Measurements from ENCODE around the gene IFNAR2.

The IFNAR2 gene

DNA sequence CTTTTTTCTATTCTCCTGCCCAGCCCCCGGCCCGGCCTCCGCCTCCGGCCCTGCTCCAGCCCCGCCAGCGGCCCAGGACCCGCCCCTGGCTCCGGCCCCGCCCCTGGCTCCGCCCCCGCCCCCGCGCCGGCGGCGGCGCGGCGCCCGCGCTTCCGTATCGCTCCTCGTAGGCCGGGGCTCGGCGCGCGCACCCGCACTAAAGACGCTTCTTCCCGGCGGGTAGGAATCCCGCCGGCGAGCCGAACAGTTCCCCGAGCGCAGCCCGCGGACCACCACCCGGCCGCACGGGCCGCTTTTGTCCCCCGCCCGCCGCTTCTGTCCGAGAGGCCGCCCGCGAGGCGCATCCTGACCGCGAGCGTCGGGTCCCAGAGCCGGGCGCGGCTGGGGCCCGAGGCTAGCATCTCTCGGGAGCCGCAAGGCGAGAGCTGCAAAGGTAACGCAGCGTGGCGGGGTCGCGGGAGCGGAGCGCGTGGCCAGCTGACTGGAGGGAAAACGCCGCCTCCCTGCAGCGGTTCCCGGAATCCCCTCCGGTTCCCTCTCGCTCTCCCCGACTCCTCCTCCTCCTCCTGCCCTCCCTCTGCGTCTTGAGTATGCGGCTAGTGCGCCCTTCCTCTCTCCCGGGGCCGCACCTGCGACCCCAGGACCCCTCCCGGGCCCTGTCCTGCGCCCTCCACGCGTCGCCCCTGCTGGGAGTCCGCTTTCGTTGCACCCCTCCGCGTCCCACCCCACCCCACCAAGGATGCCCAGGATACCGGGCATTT is at the start of gene IFNAR2:
IFNAR2 (plus strand) TSS at position 155 of the 761 bp plus-strand sequence. CDS start 11,985 bp downstream, outside the sequence.
- peak; percentile 80 for DNase-seq

DNA sequence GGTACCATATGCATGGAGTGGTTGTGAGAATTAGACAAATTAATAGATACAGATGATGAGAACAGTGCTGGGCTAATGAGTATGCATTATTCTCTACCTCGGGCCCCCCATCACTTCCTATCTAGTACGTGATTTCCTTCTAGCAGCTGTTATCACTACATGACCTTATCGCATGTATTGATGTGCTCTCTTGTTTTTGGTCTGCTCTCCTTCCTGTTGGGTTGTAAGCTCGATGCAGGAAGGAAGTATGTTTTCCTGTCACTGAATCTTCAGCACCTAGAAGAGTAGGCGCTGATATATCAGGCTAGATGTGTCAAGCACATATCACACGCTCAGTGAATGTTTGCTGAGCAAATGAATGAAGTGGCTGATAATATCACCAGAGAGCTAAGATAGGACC is 43.9 kb upstream of the IFNAR2 start:
- DNase-seq = no peak

DNA sequence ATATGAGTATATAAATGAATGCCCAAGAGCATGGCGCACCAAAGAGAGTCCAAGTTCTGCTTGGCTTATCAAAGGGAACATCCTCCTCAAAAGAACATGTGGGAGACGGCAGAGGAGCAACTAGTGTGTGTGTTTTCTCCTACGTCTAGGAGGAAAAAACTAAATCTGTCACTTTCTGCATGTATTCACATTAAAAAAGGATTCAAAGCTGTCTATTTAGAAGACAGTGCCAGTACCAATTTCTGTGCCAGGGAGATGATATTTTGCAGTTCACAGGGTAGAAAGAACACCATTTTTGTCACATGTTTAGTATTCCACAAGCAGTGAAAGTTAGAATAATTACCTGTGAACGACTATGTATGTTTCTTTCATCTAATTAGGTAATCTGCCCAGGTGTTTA is 42.5 kb upstream of the IFNAR2 start:
- DNase-seq = no peak

DNA sequence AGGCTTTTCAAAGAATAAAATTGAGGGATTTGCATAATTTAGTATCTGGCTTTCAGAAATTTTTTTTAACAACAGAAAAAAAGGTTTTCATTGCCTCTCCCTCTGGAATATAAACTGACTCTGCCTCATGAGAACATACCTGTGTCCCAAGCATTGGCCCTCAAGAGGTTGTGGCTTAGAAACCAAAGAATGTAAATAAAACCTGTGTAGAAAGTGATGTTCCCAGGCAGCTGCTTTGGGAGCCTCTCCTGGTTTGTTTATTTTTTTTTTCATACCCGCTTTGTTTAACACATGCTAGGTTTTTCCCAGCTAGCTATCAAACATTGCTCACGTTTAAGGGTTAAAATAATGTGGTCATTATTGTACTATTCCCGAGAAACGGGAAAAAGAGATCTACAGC is 40.5 kb upstream of the IFNAR2 start:
- no peak for DNase-seq

DNA sequence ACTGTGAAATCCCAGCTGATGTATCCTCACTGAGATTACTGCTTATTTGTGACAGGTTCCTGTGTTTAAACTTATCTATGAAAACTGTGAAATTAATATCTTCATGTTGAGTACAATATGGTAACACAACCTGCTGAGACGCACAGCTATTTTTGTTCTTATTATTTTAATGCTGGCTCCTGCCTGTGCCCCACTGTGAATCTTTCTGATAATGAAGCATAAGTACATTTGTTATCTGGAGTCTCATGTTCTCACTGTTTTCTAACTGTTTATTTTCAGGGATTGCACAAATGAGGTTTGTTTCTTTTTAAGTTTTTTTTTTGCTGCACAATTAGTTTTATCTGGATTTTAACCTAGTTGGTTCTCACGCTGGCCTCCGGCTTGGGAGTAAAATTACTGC is 39.9 kb upstream of the IFNAR2 start:
- DNase-seq = no peak

DNA sequence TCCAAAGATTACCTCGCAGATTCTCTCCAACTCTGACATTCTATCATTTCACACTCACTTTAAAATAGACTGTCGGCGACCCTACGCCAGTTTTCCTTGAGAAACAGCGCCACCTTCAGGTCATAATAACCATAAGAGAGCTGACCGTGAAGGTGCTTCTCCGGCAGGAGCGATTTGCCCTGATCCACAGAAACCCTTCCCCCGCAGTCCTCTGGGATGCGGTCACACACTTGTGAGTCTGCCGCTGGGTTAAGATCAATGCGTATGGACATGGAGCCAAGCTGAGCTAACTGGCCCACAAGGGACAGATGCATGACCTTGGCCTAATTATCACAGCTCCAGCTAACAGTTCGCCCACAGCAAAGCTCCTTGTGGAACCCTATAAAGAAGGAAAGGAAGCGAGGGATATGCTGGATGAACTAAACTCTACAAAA is 32.8 kb upstream of the IFNAR2 start:
- peak; percentile 45 for DNase-seq

DNA sequence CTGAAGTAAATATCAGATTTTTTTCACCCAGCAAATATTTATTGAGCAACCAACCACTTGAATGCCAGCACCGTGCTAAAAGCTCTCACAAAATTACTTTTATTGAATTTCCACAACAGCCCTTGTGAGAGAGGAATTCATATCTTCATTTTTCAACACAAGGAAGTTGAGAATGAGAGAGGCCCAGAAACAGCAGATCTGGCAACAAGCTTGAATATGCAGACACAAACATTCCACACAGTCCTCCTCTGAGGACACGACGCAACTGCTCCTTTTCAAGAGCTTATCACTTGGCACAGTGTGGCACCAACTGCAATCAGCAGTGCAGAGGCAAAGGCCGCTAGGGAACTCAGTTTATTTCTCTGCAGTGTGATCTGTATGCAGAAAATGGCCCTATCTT is 32.2 kb upstream of the IFNAR2 start:
- DNase-seq = no peak

DNA sequence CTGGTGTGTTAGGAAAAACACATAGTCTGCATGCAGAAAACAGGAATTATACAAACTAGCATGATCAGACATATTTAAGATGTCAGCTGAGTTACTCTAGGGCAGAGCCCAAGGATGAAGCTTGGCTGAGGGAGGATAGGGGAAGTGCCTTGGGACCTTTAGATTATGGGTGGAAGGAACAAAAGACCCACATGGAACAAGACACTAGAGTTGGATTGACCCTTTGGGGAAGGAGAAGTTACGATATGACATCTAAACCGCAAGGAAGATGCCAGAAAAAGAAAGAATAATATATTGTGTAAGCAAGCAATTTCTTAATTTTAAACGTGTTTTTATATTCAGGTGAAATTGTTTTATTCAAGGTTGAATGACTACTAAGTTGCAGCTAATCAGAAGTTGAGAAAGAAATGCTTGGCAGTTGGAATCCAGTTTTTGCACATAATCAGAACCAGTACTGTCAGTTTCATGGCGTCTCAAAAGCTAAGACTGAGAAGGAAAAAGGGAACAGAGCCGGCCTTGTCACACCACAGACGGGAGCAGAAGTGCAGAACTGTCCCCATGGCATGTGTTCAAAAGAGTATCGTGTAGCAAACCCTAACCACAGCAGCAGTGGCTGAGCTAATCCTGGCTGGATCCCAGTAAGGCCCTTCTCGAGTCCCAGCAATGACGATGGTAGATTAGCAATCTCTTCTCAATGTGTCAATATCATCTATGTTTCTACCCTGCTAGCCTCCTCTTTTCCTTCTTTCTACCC is 31.2 kb upstream of the IFNAR2 start:
- no peak for DNase-seq

DNA sequence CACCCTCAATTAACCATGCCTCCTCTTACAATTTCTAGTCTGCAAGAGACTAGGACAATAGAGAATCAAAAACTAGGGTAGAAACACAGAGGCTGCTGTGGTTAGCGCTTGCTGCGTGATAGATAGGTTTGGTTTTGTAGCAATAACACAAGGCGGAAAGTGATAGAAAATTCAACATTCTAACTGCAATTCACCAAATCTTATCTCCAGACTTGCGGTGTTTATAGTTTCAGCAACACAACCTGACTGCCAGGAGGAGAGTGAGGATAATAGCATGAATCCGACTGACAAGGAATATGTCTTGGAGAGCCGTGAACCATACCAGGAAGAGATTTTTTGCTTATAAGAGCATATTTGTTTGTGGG is 30.7 kb upstream of the IFNAR2 start:
- DNase-seq = no peak

DNA sequence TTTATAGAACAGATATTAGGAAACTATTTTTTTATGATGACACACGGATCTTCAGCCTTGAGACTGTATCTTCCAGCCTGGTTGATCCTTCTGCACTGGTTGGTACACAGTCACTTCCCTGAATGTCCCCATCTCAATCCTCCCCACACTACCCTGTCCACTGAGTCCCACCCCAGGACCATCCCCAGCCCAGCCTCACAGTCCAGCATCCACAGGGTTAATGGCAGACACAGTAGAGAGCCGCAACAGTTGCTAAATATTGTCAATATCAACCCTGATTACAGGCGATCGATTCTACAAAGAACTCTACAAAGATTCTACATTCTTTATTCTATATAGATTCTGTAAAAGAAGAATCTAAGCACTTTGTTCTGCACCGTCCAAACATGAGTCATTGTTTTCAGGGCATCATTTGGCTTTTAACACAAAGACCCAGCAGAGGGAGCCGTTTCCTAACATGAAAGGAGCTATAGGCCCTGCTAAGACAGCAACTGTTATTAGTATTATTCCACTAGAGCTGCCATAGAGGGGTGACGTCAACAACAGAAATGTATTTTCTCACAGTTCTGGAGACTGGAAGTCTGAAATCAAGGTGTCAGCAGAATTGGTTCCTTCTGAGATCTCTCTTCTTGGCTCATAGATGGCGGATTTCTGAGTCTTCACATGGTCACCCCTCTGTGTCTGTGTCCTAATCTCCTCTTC is 30.1 kb upstream of the IFNAR2 start:
- DNase-seq = peak; percentile 65

DNA sequence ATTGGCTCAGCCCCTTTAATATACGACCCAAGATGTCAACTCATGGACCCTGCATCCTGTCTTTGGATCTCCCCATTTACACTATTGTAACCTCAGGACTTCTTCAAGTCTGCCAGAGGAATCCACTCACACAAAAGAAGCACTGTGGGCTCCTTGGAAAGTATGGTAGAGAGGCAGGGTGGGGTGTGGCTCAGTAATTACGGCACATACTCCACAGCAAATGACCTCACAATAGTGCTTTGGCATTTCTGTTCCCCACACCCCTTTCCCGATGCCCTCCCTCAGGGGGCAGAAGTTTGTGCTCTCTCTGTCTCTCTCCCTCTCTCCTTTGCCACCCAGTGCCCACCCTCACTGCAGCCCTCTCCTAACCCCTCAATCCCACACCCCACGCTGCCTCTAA is 27.8 kb upstream of the IFNAR2 start:
- no peak for DNase-seq

DNA sequence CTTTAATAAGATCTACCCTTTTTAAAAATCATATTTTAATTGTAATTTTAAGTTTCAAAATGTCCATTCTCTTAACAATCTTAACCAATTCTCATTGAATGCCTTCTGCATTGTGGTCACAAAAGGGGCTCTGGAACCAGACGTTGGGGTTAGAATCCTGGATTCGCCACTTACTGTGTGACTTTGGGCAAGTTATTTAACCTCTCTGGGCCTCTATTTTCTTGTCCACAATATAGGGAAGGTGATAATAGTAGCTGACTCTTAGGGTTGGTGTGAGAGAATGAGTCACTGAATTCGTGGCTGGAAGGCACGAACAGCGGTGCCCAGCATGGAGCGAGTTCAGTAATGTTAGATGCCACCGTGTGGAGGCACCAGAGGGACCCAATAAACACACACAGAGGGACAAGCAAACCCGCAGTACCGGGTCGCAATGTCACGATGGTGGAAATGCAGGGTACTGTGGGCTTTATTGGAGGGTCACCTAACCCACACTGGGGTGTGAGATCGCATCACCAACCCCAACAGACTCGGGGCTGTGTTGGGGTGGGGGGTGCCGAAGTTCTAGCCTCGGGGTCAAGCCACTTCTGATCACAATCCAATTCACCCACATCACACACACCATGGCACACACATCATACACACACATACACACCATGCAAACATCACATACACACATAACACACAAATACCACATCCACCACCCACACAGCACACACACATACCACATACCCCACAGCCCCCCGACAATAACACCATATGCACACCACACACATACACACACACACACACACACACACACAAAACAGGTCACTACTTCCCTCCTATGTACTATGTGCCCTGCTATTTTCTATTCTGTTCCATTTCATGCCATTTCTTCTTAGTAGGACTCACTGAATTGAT is 27.0 kb upstream of the IFNAR2 start:
- DNase-seq = no peak

DNA sequence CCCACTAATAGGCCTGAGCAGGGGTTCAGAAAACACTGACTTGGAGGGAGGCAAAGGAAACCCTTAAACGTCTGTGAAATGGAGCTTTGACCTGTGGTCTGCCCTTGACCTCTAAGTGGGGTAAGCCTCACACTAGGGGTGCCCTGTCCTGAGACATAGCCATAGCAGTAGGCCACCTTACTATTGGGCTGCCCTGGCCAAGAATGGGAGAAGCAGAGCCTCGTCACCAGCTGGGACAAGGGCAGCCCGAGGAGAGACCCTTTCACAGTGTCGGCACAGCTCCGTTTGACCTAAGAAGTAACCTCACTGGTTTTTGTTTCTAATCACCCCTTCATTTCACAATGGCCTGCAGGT is 26.4 kb upstream of the IFNAR2 start:
- DNase-seq = no peak

DNA sequence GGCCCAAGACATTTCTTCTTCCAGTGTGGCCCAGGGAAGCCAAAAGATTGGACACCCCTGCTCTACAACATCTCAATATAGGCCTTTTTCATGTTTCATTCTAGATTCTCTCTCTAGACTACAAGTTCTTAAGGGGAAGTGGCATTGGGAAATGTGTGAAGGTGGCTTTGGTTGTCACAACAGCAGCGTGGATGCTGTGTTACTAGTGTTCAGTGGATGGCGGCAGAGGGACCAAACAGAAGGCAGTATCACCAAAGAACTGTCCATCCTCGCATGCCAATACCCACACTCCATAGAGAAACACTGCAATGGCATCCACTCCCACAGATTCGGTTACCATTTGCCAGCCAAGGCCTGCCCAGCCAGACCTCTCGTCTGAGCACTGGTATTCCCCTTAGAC is 24.3 kb upstream of the IFNAR2 start:
- no peak for DNase-seq

DNA sequence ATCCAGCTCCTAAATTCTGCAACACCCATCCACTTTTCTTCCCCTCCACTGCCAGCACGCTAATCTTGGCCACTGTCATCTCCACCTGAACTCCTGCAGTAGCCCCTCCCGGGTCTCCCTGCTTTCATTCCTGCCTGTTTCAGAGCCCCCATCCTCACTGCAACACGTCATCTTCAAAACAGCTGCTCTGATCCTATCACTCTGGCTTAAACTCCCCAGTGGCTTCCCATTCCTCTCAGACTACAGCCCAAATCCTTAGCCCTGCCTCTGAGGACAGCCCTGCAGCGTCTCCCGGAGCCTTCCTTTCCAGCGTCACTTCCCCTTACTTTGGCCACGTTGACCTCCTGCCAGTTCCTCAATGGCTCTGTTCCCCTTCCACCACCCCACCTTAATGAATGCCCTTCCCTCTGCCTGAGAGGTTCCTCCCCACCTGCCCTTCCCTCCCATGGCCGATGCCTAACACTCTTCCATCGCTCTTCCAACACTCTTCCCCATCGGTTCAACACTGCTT is 22.9 kb upstream of the IFNAR2 start:
- DNase-seq = no peak

DNA sequence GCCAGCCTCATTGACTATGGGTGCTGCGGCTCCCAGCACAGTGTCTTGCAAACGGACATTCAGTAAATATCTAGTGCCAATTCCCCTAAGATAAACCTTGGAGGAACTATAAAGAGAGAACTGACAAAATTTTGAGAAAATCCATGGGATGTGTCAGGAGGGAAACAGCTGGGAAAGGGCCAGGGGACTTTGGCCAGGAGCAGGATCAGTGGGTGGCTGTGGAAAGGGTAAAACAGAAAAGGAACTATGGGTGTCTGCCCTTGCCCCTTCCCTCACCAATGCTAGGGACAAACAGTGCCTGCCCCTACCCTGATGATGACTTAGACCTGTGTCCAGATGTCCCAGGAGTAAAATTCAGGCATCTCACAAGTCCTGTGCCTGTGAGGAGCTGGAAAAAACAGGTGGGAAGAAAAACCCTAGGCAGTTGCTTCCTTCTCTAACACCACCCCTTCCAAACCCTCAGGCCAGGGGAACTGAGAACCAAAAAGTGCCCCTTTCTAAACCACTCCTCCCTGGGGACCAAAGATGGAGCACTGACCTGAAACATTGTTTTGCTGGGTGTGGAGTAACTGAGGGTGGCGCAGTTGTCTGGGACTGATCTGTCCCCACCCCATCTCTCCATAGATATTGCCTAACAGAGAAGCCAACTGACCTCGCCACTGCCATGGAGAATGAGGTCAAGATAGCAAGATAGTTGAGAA is 22.1 kb upstream of the IFNAR2 start:
- no peak for DNase-seq

DNA sequence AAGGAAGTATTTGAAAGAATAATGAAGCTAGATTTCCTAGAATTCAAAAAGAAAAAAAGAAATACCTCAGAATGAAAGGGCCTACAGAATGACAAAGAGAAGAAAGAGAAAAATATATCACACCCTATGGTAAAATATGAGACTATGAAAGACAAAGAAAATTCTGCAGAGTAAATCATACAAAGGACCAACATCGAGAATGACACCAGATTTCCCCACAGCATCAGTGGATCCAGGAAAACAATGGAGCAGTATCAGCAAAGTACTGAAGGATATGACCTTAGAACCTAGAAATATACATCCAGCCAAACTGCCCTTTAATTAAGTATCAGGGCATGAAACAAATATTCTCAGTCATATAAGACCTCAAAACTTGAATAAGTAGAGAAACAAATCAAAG is 21.2 kb upstream of the IFNAR2 start:
- DNase-seq = no peak

DNA sequence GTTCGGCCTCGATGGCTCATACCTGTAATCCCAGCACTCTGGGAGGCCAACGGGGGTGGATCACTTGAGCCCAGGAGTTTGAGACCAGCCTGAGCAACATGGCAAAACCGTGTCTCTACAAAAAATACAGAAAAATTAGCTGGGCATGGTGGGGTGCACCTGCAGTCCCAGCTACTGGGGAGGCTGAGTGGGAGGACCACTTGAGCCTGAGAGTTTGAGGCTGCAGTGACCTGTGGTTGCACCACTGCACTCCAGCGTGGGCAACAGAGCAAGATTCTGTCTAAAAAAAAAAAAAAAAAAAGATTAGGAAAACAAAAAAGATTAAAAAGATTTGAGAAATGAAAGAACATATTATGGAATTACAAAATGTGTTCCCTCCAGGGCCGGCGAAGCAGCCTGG is 18.4 kb upstream of the IFNAR2 start:
- no peak for DNase-seq

DNA sequence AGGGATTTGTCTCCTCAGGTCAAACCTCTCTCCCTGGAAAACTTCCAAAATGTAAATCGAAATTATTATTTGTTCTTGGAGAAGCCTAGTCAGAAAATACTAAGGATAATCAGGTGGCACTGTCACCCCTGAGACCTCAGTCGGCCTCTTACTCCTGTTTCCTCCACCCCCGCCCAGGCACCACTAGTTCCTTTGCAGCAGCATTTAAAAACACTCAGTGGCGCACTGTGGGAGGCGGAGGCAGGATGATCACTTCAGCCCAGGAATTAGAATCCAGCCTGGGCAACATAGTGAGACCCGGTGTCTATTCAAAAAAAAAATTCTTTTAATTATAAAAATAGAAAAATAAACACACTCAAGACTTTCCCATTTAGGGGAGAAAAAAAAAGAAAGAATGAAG is 18.0 kb upstream of the IFNAR2 start:
- no peak for DNase-seq

DNA sequence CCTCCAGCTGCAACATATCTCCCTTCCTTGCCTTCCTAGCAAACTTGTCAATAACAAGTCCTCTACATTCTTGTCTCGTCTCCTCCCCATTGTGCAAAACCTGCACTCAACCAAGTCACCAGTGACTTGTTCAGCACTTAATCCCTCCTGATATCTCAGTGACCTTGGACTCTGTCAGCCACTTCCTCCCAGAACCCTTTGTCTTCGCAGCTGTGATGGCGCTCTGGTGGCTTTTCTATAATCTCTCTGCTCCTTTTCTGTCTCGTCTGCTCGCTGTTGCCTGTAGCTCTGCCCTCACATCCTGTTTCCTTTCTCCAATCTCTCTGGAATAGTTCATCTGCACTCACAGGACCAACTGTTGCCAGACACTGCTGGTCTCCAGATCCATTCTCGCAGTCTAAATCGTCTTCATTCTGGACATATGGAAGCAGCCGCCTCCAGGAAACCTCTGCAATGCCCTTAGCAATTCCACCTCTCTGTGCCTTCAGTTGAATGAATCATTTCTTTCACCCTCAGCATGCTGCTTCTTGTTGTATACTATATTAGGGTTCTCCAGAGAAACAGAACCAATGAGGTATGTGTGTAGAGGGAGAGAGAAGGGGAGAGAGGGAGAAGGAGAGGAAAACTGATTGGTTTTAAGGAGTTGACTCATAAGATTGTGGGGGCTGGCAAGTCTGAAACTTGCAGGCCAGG is 17.4 kb upstream of the IFNAR2 start:
- DNase-seq = no peak

DNA sequence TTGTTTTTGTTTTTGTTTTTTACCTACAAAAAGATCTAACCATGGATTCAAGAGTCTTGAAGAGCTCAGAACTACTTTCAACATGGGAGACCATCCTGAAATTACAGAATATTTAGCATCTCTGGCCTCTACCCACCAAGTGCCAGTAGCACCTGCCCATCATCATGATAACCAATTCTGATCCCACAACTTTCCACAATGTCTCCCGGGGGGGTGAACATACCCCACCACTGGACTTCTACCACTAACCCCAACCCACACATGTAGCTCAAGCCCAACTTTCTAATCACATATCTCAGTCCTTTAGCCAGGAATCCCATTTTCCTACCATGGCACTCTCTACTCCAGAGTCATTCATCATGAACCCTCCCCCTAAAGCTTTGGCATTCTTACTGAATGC is 15.7 kb upstream of the IFNAR2 start:
- no peak for DNase-seq

DNA sequence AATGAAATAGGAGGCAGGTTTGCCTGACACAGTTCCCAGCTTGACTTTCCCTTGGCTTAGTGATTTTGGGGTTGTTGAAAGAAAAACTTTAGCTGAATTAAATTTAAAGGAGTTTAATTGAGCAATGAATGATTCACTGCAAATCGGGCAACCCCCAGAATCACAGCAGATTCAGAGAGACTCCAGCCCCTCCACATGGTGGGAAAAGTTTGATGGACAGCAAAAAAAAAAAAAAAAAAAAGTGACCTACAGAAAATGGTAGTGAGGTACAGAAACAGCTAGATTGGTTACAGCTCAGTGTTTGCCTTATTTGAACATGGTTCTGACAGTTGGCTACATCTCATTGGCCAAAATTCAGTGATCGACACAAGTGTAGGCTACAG is 12.6 kb upstream of the IFNAR2 start:
- DNase-seq = no peak
